Measurements from ENCODE around the gene COL6A3.

The COL6A3 gene

DNA sequence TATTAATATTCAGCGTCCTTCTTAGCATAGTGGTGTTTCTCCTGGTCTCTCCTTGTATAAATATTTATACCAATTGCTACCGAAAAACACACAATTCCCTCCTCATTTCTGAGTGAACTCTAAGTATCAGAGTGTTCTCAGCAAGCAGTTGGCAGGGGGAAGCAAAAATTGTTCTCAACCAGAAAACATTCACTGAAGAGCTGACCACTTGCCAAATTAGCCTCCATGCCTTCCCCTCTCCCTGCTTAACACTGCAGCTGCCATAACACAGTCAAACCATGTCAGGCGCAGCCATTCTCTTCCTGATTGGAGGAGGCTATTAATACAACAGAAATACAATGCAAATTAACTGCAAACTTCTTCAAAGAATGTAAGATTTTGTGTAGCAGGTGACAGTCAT is 105.0 kb downstream of the COL6A3 start:
- H3K27ac ChIP-seq, result no peak overlapping the region
- no peaks in the 10 kb centered on the region for H3K4me1 ChIP-seq (ENCODE audit: control insufficient read depth in 1 of 2, insufficient read depth in 1 of 2, low read depth in 1 of 2, low read length in 1 of 2)
- TF ChIP-seq, protein P1, sequence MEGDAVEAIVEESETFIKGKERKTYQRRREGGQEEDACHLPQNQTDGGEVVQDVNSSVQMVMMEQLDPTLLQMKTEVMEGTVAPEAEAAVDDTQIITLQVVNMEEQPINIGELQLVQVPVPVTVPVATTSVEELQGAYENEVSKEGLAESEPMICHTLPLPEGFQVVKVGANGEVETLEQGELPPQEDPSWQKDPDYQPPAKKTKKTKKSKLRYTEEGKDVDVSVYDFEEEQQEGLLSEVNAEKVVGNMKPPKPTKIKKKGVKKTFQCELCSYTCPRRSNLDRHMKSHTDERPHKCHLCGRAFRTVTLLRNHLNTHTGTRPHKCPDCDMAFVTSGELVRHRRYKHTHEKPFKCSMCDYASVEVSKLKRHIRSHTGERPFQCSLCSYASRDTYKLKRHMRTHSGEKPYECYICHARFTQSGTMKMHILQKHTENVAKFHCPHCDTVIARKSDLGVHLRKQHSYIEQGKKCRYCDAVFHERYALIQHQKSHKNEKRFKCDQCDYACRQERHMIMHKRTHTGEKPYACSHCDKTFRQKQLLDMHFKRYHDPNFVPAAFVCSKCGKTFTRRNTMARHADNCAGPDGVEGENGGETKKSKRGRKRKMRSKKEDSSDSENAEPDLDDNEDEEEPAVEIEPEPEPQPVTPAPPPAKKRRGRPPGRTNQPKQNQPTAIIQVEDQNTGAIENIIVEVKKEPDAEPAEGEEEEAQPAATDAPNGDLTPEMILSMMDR (IDR thresholded peaks at IDR 0.05), result no peak
- H3K36me3 ChIP-seq, result no peaks in the 10 kb centered on the region
- H3K9me3 ChIP-seq, result no peaks in the 10 kb centered on the region
- no peak overlapping the region for H3K4me3 ChIP-seq (ENCODE audit: low read depth in 1 of 2, low read length in 1 of 2)
- no peaks in the 10 kb centered on the region for H3K27me3 ChIP-seq

DNA sequence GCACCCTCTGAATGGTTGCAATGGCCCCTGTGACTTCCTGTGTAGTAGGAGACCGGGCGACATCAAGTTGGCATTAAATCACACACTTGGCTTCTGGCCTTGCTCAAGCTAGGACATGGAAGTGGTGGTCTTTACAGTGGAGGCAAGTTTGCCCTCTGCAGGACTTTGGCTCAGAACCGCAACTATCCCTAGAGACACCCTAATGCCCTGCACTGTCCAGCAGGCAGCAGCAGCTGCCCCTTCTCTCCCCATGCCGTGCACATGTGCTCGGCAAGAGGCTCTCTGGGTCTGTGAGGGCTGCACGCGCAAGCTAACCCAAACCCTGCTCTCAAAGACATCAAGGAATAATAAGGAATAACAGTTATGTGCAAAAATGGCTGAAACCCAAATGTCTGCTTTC is 106.5 kb downstream of the COL6A3 start:
- no peaks in the 10 kb centered on the region for H3K27me3 ChIP-seq
- H3K27ac ChIP-seq, result no peak overlapping the region
- no peaks in the 10 kb centered on the region for H3K36me3 ChIP-seq
- H3K4me3 ChIP-seq (ENCODE audit: low read depth in 1 of 2, low read length in 1 of 2), result no peak overlapping the region
- TF ChIP-seq, protein P1 (IDR thresholded peaks at IDR 0.05), result no peak
- H3K9me3 ChIP-seq, result no peaks in the 10 kb centered on the region
- no peaks in the 10 kb centered on the region for H3K4me1 ChIP-seq (ENCODE audit: control insufficient read depth in 1 of 2, insufficient read depth in 1 of 2, low read depth in 1 of 2, low read length in 1 of 2)

DNA sequence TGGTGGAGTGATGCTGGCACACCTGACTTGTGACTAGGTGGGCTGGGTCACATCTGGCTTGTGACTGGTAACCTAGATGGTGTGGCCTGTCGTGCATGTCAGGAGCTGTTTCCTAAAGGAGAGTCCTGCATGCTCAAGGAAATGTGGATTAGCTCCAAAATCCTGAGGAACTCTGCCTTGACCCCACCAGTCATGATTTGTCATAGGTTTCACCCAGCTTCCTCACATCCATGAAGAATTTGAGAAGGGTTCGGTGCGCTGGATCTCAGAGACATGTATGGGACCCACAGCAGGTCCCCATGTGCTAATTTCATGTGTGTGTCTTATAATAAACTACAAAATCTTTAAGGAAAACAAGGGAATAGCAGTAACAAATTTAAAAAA is 107.2 kb downstream of the COL6A3 start:
- H3K9me3 ChIP-seq, result no peaks in the 10 kb centered on the region
- no peaks in the 10 kb centered on the region for H3K27me3 ChIP-seq
- no peaks in the 10 kb centered on the region for H3K4me1 ChIP-seq (ENCODE audit: control insufficient read depth in 1 of 2, insufficient read depth in 1 of 2, low read depth in 1 of 2, low read length in 1 of 2)
- H3K4me3 ChIP-seq (ENCODE audit: low read depth in 1 of 2, low read length in 1 of 2), result no peak overlapping the region
- no peaks in the 10 kb centered on the region for H3K36me3 ChIP-seq
- no peak overlapping the region for H3K27ac ChIP-seq
- TF ChIP-seq, protein P1 (IDR thresholded peaks at IDR 0.05), result no peak

DNA sequence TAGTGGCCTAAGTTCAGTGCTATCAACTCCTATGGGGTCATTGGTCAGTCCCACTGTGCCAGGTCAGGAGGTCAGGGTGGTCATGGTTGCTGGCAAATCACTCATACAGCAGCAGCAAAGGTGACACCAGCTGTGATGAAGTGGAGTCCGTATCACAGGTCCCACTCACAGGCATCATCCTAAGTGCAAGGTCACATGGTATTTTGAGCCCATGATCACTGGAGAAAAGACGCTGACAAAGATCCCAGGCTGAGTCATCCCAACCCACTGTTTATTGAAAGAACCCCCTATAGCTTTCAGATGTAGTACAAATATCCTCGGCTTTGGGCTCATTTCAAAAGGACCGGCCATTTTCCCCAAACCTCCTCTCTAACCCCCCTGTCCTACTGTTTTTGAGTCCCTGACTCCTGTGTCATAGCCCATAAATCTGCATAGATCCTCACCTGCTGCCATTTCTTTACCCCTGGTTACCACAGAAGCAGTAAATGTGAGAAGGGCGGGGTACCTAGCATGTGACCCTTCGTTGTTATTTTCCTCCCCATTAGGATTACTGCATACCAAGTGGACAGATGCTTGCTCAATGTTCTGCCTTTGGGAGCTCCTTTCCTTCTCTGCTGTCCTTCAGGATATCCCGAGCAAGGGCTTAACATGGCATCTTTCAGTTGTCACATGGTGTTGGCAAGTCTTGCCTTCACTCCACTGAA is 107.7 kb downstream of the COL6A3 start:
- no peak overlapping the region for H3K27ac ChIP-seq
- no peaks in the 10 kb centered on the region for H3K4me1 ChIP-seq (ENCODE audit: control insufficient read depth in 1 of 2, insufficient read depth in 1 of 2, low read depth in 1 of 2, low read length in 1 of 2)

DNA sequence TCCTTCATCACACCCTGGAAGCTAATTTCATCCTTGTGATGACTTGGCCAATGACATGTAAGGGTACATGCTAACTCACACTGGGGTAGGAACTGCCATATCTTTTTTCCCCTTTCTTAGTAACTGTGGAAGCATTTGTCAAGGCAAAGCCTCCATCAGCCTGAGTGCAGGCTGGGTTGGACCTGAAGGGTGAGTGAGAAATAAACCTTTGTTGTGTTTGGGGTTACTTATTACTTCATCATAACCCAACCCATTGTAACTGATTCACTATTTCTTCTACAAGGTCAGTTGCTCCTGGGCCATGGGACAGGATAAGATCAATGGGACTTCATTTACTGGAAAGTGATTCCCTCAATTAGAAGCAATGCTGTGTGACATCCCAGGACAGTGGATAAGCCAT is 108.4 kb downstream of the COL6A3 start:
- H3K27ac ChIP-seq, result no peak overlapping the region
- H3K27me3 ChIP-seq, result no peaks in the 10 kb centered on the region
- H3K4me1 ChIP-seq (ENCODE audit: control insufficient read depth in 1 of 2, insufficient read depth in 1 of 2, low read depth in 1 of 2, low read length in 1 of 2), result no peaks in the 10 kb centered on the region
- H3K36me3 ChIP-seq, result no peaks in the 10 kb centered on the region
- H3K9me3 ChIP-seq, result no peaks in the 10 kb centered on the region
- H3K4me3 ChIP-seq (ENCODE audit: low read depth in 1 of 2, low read length in 1 of 2), result no peak overlapping the region
- TF ChIP-seq, protein P1 (IDR thresholded peaks at IDR 0.05), result no peak

More for the DNA sequence above, 107.7 kb downstream of the COL6A3 start:
- no peaks in the 10 kb centered on the region for H3K9me3 ChIP-seq
- H3K27me3 ChIP-seq, result no peaks in the 10 kb centered on the region
- no peaks in the 10 kb centered on the region for H3K36me3 ChIP-seq
- TF ChIP-seq, protein P1 (IDR thresholded peaks at IDR 0.05), result no peak
- H3K4me3 ChIP-seq (ENCODE audit: low read depth in 1 of 2, low read length in 1 of 2), result no peak overlapping the region

Measured in neutrophil (primary cell).